Mononuclear cell (primary cell): ENCODE measurements around the gene JAG2. TPM values are rescaled to one million over a fixed set of nuclear protein-coding genes. Genes with fewer than 3 reads are reported as not detected.

Experiments used
- H3K27me3 ChIP-seq: 2 replicates; pipeline ENCODE4 v1.6.0; 2011; ENCODE audit warnings: low read length, control low read depth; ENCODE audit not compliant: insufficient read depth
- H3K4me1 ChIP-seq: 2 replicates; pipeline ENCODE4 v1.5.1; 2011; ENCODE audit warnings: mild to moderate bottlenecking, low read length, control low read depth; ENCODE audit not compliant: insufficient read depth
- H3K4me3 ChIP-seq: 2 replicates; pipeline ENCODE4 v1.5.1; 2011; ENCODE audit warnings: mild to moderate bottlenecking, low read length, moderate library complexity
- H3K9me3 ChIP-seq: 2 replicates; pipeline ENCODE4 v1.5.1; 2011; ENCODE audit warnings: low read depth, mild to moderate bottlenecking, control low read depth, low read length
- total RNA-seq: library from RNA; depleted of rRNA; stranded (reverse); fragments of >200 nt; gene quantifications from one replicate; pipeline ENCODE4 v1.2.3, GENCODE V29; 2012

Gene JAG2
- total RNA-seq, 1 donor, result 0.42 TPM

GRCh38 chr14:105139212-105139825 is 29.3 kb downstream of the JAG2 start:
- Histone ChIP-seq H3K4me3 (no peak overlapping the region), H3K4me1 (no peaks in the 10 kb centered on the region), H3K9me3 (no peaks in the 10 kb centered on the region), H3K27me3 (no peaks in the 10 kb centered on the region)

GRCh38 chr14:105138551-105139111 is 29.9 kb downstream of the JAG2 start:
- Histone ChIP-seq H3K4me3 (no peak overlapping the region), H3K27me3 (no peaks in the 10 kb centered on the region), H3K4me1 (no peaks in the 10 kb centered on the region), H3K9me3 (no peaks in the 10 kb centered on the region)

GRCh38 chr14:105138021-105138541 is 30.5 kb downstream of the JAG2 start:
- Histone ChIP-seq H3K4me3 (no peak overlapping the region), H3K27me3 (no peaks in the 10 kb centered on the region), H3K4me1 (no peaks in the 10 kb centered on the region), H3K9me3 (no peaks in the 10 kb centered on the region)

- no peaks in the 10 kb centered on the region for H3K27me3 ChIP-seq
- H3K4me1 ChIP-seq, result no peaks in the 10 kb centered on the region
- H3K4me3 ChIP-seq, result no peak overlapping the region
- H3K9me3 ChIP-seq, result no peaks in the 10 kb centered on the region
Measured at GRCh38 chr14:105137481-105138020, 31.0 kb downstream of the JAG2 start.

GRCh38 chr14:105136401-105137322 is 31.9 kb downstream of the JAG2 start:
- Histone ChIP-seq H3K4me3 (no peak overlapping the region), H3K9me3 (peaks cover under 1% of the 10 kb centered on the region), H3K4me1 (no peaks in the 10 kb centered on the region), H3K27me3 (peaks cover 4% of the 10 kb centered on the region)

- Histone ChIP-seq H3K27me3 (peaks cover 7% of the 10 kb centered on the region), H3K9me3 (peaks cover 8% of the 10 kb centered on the region), H3K4me3 (no peak overlapping the region), H3K4me1 (no peaks in the 10 kb centered on the region)
Measured at GRCh38 chr14:105135700-105136395, 32.7 kb downstream of the JAG2 start.

- Histone ChIP-seq H3K27me3 (peaks cover 7% of the 10 kb centered on the region), H3K4me1 (no peaks in the 10 kb centered on the region), H3K4me3 (no peak overlapping the region), H3K9me3 (peaks cover 8% of the 10 kb centered on the region)
Measured at GRCh38 chr14:105132921-105133654, 35.5 kb downstream of the JAG2 start.

GRCh38 chr14:105131241-105131640 is 37.3 kb downstream of the JAG2 start:
- Histone ChIP-seq H3K4me3 (no peak overlapping the region), H3K9me3 (peaks cover 8% of the 10 kb centered on the region), H3K4me1 (no peaks in the 10 kb centered on the region), H3K27me3 (peaks cover 7% of the 10 kb centered on the region)

- Histone ChIP-seq H3K27me3 (peaks cover 10% of the 10 kb centered on the region), H3K4me3 (no peak overlapping the region), H3K4me1 (no peaks in the 10 kb centered on the region), H3K9me3 (peaks cover 8% of the 10 kb centered on the region)
Measured at GRCh38 chr14:105128059-105128458, 40.5 kb downstream of the JAG2 start.

GRCh38 chr14:105126981-105127329 is 41.6 kb downstream of the JAG2 start:
- Histone ChIP-seq H3K4me3 (no peak overlapping the region), H3K9me3 (peaks cover 8% of the 10 kb centered on the region), H3K27me3 (peaks cover 9% of the 10 kb centered on the region), H3K4me1 (no peaks in the 10 kb centered on the region)

GRCh38 chr14:105126126-105126980 is 42.2 kb downstream of the JAG2 start:
- Histone ChIP-seq H3K9me3 (peaks cover 4% of the 10 kb centered on the region), H3K4me1 (no peaks in the 10 kb centered on the region), H3K4me3 (no peak overlapping the region), H3K27me3 (peaks cover 3% of the 10 kb centered on the region)

- Histone ChIP-seq H3K9me3 (no peaks in the 10 kb centered on the region), H3K4me3 (no peak overlapping the region), H3K4me1 (no peaks in the 10 kb centered on the region), H3K27me3 (peaks cover 3% of the 10 kb centered on the region)
Measured at GRCh38 chr14:105124823-105125222, 43.8 kb downstream of the JAG2 start.

- Histone ChIP-seq H3K9me3 (no peaks in the 10 kb centered on the region), H3K4me1 (no peaks in the 10 kb centered on the region), H3K27me3 (peaks cover 3% of the 10 kb centered on the region), H3K4me3 (no peak overlapping the region)
Measured at GRCh38 chr14:105123981-105124765, 44.4 kb downstream of the JAG2 start.
